Activated T-cell treated with anti-CD3 and anti-CD28 coated beads, Interleukin-2, amount 50 U/mL, for 4 hours (primary cell): ENCODE data around the gene RLN3. TPM values are rescaled to one million over a fixed set of nuclear protein-coding genes. Genes with fewer than 3 reads are reported as not detected.

Experiments
- ATAC-seq, 2 donors: fragments of 200-7000 bp; cut with Tn5 transposase; one replicate each; pipeline ENCODE4 v1.10.0; 2021
- DNase-seq: peaks from one replicate; pipeline ENCODE4 v3.0.0-alpha.2; 2020
- H3K27me3 Mint-ChIP-seq: one replicate; pipeline ENCODE4 v1.8.0; 2021; ENCODE audit warnings: low read depth, mixed read lengths
- H3K36me3 Mint-ChIP-seq: one replicate; pipeline ENCODE4 v1.8.0; 2022; ENCODE audit warnings: mixed read lengths; ENCODE audit not compliant: insufficient read depth
- H3K4me1 Mint-ChIP-seq: one replicate; pipeline ENCODE4 v1.8.0; 2021; ENCODE audit warnings: low read depth, mixed read lengths
- H3K4me3 Mint-ChIP-seq: one replicate; pipeline ENCODE4 v1.8.0; 2021; ENCODE audit warnings: mild to moderate bottlenecking, moderate library complexity, mixed read lengths
- H3K9me3 Mint-ChIP-seq: one replicate; pipeline ENCODE4 v1.8.0; 2021; ENCODE audit warnings: mixed read lengths
- total RNA-seq, 3 donors: library from RNA; stranded (reverse); gene quantifications; one replicate each; pipeline ENCODE4 v1.2.1, GENCODE V29; 2021

RLN3 gene
- total RNA-seq, result not detected

DNA sequence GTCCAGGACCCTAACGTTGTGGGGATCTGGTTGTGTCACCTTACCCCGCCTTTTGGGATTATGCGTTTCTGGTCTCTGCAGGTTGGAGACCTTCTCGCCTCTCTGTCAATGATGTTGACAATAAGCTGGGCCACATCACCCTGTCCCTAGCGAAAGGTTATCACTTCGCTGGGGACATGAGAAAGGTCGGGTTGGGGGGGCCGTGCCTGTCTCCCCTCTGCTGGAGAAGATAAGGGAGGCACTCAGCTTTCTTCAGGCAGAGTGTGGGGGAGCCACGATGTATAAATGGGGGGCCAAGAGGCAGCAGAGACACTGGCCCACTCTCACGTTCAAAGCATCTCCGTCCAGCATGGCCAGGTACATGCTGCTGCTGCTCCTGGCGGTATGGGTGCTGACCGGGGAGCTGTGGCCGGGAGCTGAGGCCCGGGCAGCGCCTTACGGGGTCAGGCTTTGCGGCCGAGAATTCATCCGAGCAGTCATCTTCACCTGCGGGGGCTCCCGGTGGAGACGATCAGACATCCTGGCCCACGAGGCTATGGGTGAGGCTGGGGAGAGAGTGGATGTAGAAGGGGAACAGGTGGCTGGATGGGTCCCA, at the start of gene RLN3:
TSS of gene RLN3 (plus strand) at position 293 of the 595 bp plus-strand sequence. CDS start at position 350, 57 bp downstream.
- ATAC-seq, result no peak
- H3K4me3 Mint-ChIP-seq, result no peak within 1 kb of the TSS
- H3K9me3 Mint-ChIP-seq, result no peaks in the 10 kb centered on the region
- H3K4me1 Mint-ChIP-seq, result peaks cover 30% of the 10 kb centered on the region
- no peak for DNase-seq
- H3K27me3 Mint-ChIP-seq, result no peaks in the 10 kb centered on the region
- no peaks in the 10 kb centered on the region for H3K36me3 Mint-ChIP-seq

DNA sequence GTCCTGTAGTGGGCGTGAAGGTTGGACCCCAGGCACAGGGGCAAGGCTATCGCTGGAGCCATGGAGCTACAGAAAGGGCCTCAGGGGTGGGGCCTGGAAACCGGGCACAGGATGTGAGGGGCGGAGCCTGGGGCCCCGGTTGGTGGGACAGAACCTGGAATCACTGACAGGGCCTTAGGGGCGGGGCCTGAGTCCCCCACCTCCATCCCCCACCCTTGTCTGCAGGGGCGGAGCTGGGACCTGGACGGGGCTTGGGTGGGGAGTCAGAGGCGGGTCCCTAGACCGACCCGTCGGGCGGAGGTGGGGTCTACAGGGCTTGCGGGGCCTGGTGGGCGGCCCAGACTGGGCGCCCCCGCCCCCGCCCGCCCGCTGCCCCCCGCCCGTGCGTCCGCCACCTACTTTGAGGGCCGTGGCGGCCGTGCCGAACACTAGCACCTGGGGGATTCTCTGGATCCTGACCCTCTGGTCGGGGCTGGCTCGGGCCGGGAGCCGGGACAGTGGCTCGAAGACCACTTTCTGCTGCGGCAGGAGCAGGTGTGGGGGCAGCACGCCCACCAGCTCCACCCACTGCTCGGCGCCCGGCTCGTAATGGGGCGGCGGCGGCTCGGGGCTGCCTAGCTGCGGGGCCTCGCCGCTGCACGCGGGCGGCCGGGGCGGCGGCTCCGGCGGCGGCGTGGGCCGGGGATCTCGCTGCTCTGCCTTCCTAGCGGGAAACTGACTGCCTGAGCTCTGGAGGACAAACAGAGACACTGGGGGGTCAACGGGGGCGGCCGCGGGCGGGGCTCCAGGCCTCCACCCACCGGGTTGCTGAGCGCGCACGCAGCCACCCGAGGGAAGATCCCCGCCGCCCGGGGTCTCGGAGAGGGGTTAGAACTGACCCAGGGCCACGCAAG, 49.4 kb upstream of the RLN3 start:
- Mint-ChIP-seq H3K4me3 (no peak overlapping the region), H3K4me1 (peaks cover 27% of the 10 kb centered on the region), H3K36me3 (peaks cover 5% of the 10 kb centered on the region), H3K9me3 (no peaks in the 10 kb centered on the region), H3K27me3 (no peaks in the 10 kb centered on the region)
- ATAC-seq, result peak; percentile 42 to 55
- DNase-seq, result no peak

GRCh38 chr19:13979244-13979615, 48.7 kb upstream of the RLN3 start:
- H3K4me3 Mint-ChIP-seq, result no peak overlapping the region
- H3K9me3 Mint-ChIP-seq, result no peaks in the 10 kb centered on the region
- DNase-seq, result no peak
- peaks cover 27% of the 10 kb centered on the region for H3K4me1 Mint-ChIP-seq
- no peaks in the 10 kb centered on the region for H3K27me3 Mint-ChIP-seq
- peaks cover 5% of the 10 kb centered on the region for H3K36me3 Mint-ChIP-seq
- ATAC-seq, result peak in 1 of 2 donors; percentile 10

DNA sequence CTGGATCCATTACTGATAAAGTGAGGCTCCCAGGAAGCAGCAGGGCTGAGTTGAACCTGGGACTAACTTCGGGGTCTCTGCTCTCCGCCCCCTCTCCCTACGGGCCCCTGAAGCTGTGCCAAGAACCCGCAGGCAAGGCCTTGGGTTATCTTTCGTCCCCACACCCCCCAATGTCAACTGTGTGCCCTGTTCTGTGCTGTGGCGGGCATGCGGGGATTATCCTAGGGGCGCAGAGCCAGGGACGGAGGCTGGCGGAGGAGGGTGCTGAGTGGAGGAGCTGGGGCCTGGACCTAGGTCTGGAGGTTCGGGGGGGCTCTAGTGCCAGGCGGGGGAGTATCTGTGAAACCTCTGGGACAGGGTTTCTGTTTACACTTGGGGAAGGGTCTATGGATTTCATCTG, 48.3 kb upstream of the RLN3 start:
- no peaks in the 10 kb centered on the region for H3K27me3 Mint-ChIP-seq
- no peaks in the 10 kb centered on the region for H3K9me3 Mint-ChIP-seq
- no peak overlapping the region for H3K4me3 Mint-ChIP-seq
- DNase-seq (no peak), ATAC-seq (no peak)
- peaks cover 2% of the 10 kb centered on the region for H3K36me3 Mint-ChIP-seq
- peaks cover 28% of the 10 kb centered on the region for H3K4me1 Mint-ChIP-seq

GRCh38 chr19:13980340-13980739, 47.6 kb upstream of the RLN3 start:
- Mint-ChIP-seq H3K4me1 (peaks cover 33% of the 10 kb centered on the region), H3K4me3 (no peak overlapping the region), H3K27me3 (no peaks in the 10 kb centered on the region), H3K36me3 (peaks cover 2% of the 10 kb centered on the region), H3K9me3 (no peaks in the 10 kb centered on the region)
- DNase-seq, result no peak
- no peak for ATAC-seq

DNA sequence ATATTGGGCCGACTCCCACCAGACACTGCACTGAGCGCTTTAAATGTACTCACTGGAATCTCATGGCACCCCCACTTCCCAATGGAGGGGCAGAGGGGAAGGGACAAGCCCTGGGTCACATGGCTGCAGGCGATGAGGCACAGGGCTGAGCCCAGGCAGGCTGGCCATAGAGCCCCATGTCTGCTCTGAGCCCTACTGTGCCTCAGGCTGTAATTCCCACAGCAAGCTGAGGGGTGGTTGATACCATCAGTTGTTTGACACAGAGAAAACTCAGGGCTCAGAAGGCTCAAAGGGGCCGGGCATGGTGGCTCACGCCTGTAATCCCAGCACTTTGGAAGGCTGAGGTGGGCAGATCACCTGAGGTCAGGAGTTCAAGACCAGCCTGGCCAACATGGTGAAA, 46.9 kb upstream of the RLN3 start:
- Mint-ChIP-seq H3K4me1 (peaks cover 40% of the 10 kb centered on the region), H3K27me3 (no peaks in the 10 kb centered on the region), H3K9me3 (no peaks in the 10 kb centered on the region), H3K36me3 (no peaks in the 10 kb centered on the region), H3K4me3 (no peak overlapping the region)
- no peak for DNase-seq
- no peak for ATAC-seq

DNA sequence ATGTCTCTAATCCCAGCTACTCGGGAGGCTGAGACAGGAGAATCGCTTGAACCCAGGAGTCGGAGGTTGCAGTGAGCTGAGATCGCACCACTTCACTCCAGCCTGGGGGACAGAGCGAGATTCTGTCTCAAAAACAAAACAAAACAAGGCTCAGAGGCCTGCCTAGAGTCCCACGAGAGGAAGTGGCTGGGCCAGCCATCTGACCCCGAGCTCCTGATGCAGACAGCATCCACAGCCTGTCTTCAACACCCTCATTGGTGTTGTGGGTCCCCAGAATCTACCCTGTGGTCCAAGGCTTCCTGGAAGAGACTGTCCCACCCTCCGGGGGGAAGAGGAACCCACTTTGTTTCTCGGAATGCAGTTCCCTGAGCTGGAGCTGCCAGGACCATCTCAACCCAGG, 46.5 kb upstream of the RLN3 start:
- no peaks in the 10 kb centered on the region for H3K27me3 Mint-ChIP-seq
- no peaks in the 10 kb centered on the region for H3K36me3 Mint-ChIP-seq
- DNase-seq (no peak), ATAC-seq (no peak)
- no peaks in the 10 kb centered on the region for H3K9me3 Mint-ChIP-seq
- peaks cover 44% of the 10 kb centered on the region for H3K4me1 Mint-ChIP-seq
- no peak overlapping the region for H3K4me3 Mint-ChIP-seq

DNA sequence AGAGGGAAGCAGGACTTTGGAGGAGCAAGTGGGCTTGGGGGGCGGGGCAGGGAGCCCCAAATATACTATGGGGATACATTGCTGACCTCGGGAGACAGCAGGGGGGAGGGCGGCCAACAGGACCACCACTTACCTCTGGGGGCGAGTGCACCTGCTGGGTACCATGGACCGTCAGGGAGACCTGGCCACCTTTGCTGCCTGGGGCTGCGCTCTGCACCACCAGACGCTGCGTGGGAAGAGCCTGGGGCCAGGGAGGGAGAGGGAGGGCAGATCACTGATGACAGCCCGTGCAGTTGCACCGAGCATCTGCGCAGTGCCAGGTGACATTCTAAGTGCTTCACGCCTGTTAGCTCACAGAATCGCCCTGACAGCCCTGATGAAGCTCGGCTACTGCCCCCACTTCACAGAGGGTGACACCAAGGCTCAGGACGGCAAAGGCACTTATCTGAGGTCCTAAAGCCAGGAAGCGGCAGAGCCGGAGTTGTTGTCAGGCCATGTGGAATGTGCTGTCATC, 45.9 kb upstream of the RLN3 start:
- DNase-seq (no peak), ATAC-seq (no peak)
- H3K9me3 Mint-ChIP-seq, result no peaks in the 10 kb centered on the region
- no peak overlapping the region for H3K4me3 Mint-ChIP-seq
- no peaks in the 10 kb centered on the region for H3K27me3 Mint-ChIP-seq
- H3K36me3 Mint-ChIP-seq, result no peaks in the 10 kb centered on the region
- peaks cover 48% of the 10 kb centered on the region for H3K4me1 Mint-ChIP-seq

DNA sequence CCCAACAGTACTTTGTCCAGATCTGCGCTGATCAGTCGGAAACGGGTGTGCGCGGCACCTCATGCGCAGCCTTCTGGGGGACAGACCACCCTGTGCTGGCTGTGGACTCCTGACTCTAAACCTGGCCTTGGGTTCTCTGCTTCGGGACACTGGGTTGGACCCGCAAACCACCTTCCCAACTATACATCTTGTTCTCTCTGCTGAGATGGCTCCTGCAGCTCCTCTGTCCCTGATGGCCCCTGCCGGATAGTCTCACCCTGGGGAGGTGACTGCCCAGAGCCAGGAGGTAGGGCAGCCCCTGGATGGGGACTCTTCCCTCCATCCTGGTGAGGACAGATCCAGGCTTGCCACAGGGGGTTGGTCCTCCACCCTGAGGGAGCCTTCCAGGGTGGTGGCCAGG, 45.2 kb upstream of the RLN3 start:
- no peaks in the 10 kb centered on the region for H3K36me3 Mint-ChIP-seq
- no peaks in the 10 kb centered on the region for H3K9me3 Mint-ChIP-seq
- peaks cover 56% of the 10 kb centered on the region for H3K4me1 Mint-ChIP-seq
- DNase-seq (no peak), ATAC-seq (no peak)
- H3K27me3 Mint-ChIP-seq, result no peaks in the 10 kb centered on the region
- no peak overlapping the region for H3K4me3 Mint-ChIP-seq

GRCh38 chr19:13983213-13983889, 44.6 kb upstream of the RLN3 start:
- Mint-ChIP-seq H3K27me3 (no peaks in the 10 kb centered on the region), H3K4me3 (no peak overlapping the region), H3K36me3 (no peaks in the 10 kb centered on the region), H3K9me3 (no peaks in the 10 kb centered on the region), H3K4me1 (peaks cover 61% of the 10 kb centered on the region)
- DNase-seq (peak; percentile 31), ATAC-seq (no peak)

DNA sequence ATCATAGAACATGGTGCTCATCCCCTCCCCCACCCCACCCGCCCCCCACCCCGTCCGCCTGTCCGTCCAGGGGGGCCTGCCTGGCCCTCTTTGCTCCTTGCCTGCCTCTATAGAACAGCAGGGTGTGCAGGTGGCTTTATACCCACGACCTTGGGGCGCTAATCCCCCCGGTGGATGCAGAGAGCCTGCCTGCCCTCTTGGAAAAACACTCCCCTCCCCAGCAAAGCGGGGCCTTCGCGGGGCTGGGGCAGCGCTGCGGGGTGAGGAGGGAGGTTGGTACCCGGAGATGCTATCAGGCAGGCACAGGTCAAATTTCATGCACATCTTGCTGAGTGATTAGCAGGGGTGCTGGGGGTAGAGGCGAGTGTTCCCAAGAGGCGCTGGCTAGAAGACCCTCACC, 43.8 kb upstream of the RLN3 start:
- peaks cover 4% of the 10 kb centered on the region for H3K36me3 Mint-ChIP-seq
- ATAC-seq (no peak), DNase-seq (no peak)
- H3K4me1 Mint-ChIP-seq, result peaks cover 69% of the 10 kb centered on the region
- H3K4me3 Mint-ChIP-seq, result no peak overlapping the region
- no peaks in the 10 kb centered on the region for H3K9me3 Mint-ChIP-seq
- H3K27me3 Mint-ChIP-seq, result no peaks in the 10 kb centered on the region

DNA sequence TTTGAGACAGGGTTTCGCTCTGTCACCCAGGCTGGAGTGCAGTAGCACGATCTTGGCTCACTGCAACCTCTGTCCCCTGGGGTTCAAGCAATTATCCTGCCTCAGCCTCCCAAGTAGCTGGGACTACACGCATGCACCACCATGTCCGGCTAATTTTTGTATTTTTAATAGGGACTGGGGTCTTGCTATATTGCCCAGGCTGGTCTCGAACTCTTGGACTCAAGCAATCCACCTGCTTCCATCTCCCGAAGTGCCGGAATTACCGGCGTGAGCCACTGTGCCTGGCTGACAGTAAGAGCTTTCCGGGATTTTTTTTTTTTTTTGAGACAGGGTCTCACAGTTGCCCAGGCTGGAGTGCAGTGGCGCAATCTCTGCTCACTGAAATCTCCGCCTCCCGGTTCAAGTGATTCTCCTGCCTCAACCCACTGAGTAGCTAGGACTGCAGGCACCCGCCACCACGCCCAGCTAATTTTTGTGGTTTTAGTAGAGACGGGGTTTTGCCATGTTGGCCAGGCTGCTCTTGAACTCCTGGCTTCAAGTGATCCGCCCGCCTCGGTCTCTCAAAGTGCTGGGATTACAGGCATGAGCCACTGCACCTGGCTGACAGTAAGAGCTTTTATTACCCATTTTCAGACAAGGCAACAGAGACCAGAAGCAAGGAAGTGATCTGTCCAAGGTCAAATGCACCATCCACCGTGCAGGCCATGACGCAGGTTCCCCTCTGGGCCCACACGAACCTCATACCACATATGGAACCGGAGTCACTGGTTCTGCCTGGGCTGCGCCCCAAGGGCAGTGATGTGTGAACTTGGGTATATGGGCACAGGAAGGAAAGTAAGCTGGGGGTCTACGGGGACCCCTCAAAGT, 42.8 kb upstream of the RLN3 start:
- DNase-seq (no peak), ATAC-seq (no peak)
- Mint-ChIP-seq H3K9me3 (no peaks in the 10 kb centered on the region), H3K4me1 (peaks cover 74% of the 10 kb centered on the region), H3K4me3 (peak overlapping the region; percentile 49), H3K36me3 (peaks cover 11% of the 10 kb centered on the region), H3K27me3 (no peaks in the 10 kb centered on the region)

- Mint-ChIP-seq H3K27me3 (no peaks in the 10 kb centered on the region), H3K4me1 (peaks cover 76% of the 10 kb centered on the region), H3K4me3 (peak overlapping the region; percentile 49), H3K36me3 (peaks cover 12% of the 10 kb centered on the region), H3K9me3 (no peaks in the 10 kb centered on the region)
- peak; percentile 5 to 10 for ATAC-seq
- DNase-seq, result no peak
Measured at GRCh38 chr19:13985771-13986347, 42.1 kb upstream of the RLN3 start.
